Measurements from ENCODE around the gene SORCS3. TPM values are rescaled to one million over a fixed set of nuclear protein-coding genes. Genes with fewer than 3 reads are reported as not detected.

SORCS3 gene
- total RNA-seq, 1 donor from 2014 or later, result 1.00 TPM

DNA sequence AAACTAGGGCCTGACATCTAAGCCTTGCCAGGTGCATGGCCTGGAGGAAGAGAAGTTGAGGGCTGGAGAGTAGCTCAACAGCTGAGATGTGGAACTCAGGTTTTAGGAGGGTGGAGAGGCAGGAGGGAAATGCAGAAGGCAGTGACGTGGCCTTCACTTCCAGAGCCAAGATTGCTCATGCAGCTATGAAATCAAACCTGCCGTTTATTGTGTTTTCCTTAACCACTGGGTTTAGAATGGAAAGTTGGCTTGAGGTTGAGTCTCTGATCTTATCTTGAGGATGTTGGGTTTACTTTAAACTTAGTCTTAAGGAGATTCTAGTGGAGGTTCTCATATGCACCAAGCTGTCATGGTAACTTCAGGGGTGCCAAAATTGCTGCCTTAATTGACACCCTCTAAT, 178.6 kb downstream of the SORCS3 start:
- H3K4me3 ChIP-seq (ENCODE audit: insufficient read depth, low read depth, low read length), result no peak overlapping the region
- no peak overlapping the region for H3K27ac ChIP-seq (ENCODE audit: low read depth, low read length)
- no peak overlapping the region for H3K9ac ChIP-seq (ENCODE audit: low read length)
- no peaks in the 10 kb centered on the region for H4K20me1 ChIP-seq (ENCODE audit: insufficient read depth, low read length)
- no peaks in the 10 kb centered on the region for H3K4me1 ChIP-seq (ENCODE audit: insufficient read depth, low read length)
- H3K36me3 ChIP-seq (ENCODE audit: insufficient read depth, low read length), result no peaks in the 10 kb centered on the region
- no peak for FAIRE-seq
- Mint-ChIP-seq H3K27me3 (ENCODE audit: low read depth, unreplicated experiment) (peaks cover 14% of the 10 kb centered on the region), H3K4me1 (ENCODE audit: low read depth, unreplicated experiment) (peaks cover 6% of the 10 kb centered on the region), H3K27ac (ENCODE audit: unreplicated experiment) (no peak overlapping the region), H3K36me3 (ENCODE audit: low read depth, unreplicated experiment) (no peaks in the 10 kb centered on the region), H3K4me3 (ENCODE audit: unreplicated experiment) (no peak overlapping the region), H3K9me3 (ENCODE audit: unreplicated experiment) (no peaks in the 10 kb centered on the region)
- H3K79me2 ChIP-seq (ENCODE audit: insufficient read depth, low read length), result no peaks in the 10 kb centered on the region
- no peak for TF ChIP-seq EZH2 (IDR thresholded peaks at IDR 0.05; ENCODE audit: insufficient read depth, low read length)
- TF ChIP-seq, protein P1, sequence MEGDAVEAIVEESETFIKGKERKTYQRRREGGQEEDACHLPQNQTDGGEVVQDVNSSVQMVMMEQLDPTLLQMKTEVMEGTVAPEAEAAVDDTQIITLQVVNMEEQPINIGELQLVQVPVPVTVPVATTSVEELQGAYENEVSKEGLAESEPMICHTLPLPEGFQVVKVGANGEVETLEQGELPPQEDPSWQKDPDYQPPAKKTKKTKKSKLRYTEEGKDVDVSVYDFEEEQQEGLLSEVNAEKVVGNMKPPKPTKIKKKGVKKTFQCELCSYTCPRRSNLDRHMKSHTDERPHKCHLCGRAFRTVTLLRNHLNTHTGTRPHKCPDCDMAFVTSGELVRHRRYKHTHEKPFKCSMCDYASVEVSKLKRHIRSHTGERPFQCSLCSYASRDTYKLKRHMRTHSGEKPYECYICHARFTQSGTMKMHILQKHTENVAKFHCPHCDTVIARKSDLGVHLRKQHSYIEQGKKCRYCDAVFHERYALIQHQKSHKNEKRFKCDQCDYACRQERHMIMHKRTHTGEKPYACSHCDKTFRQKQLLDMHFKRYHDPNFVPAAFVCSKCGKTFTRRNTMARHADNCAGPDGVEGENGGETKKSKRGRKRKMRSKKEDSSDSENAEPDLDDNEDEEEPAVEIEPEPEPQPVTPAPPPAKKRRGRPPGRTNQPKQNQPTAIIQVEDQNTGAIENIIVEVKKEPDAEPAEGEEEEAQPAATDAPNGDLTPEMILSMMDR (IDR thresholded peaks at IDR 0.05; ENCODE audit: insufficient read depth, low read depth, low read length), result no peak
- no peak overlapping the region for H2AFZ ChIP-seq (ENCODE audit: low read depth, low read length)
- no peaks in the 10 kb centered on the region for H3K9me3 ChIP-seq (ENCODE audit: insufficient read depth, low read depth, low read length)
- H3K4me2 ChIP-seq (ENCODE audit: low read length), result no peak overlapping the region
- no peaks in the 10 kb centered on the region for H3K27me3 ChIP-seq (ENCODE audit: insufficient read depth, low read length)
- DNase-seq (ENCODE audit: low read depth), result no peak

GRCh38 chr10:104822088-104822487, 181.0 kb downstream of the SORCS3 start:
- Histone ChIP-seq H4K20me1 (ENCODE audit: insufficient read depth, low read length) (no peaks in the 10 kb centered on the region), H3K27ac (ENCODE audit: low read depth, low read length) (no peak overlapping the region), H3K9ac (ENCODE audit: low read length) (no peak overlapping the region), H3K4me3 (ENCODE audit: insufficient read depth, low read depth, low read length) (no peak overlapping the region), H3K4me1 (ENCODE audit: insufficient read depth, low read length) (no peaks in the 10 kb centered on the region), H3K27me3 (ENCODE audit: insufficient read depth, low read length) (no peaks in the 10 kb centered on the region), H3K36me3 (ENCODE audit: insufficient read depth, low read length) (no peaks in the 10 kb centered on the region), H2AFZ (ENCODE audit: low read depth, low read length) (no peak overlapping the region), H3K79me2 (ENCODE audit: insufficient read depth, low read length) (no peaks in the 10 kb centered on the region), H3K4me2 (ENCODE audit: low read length) (no peak overlapping the region), H3K9me3 (ENCODE audit: insufficient read depth, low read depth, low read length) (peaks cover 2% of the 10 kb centered on the region)
- Mint-ChIP-seq H3K9me3 (ENCODE audit: unreplicated experiment) (peaks cover 4% of the 10 kb centered on the region), H3K4me1 (ENCODE audit: low read depth, unreplicated experiment) (peaks cover 2% of the 10 kb centered on the region), H3K4me3 (ENCODE audit: unreplicated experiment) (no peak overlapping the region), H3K27ac (ENCODE audit: unreplicated experiment) (no peak overlapping the region), H3K36me3 (ENCODE audit: low read depth, unreplicated experiment) (no peaks in the 10 kb centered on the region), H3K27me3 (ENCODE audit: low read depth, unreplicated experiment) (peaks cover 25% of the 10 kb centered on the region)
- DNase-seq (ENCODE audit: low read depth) (no peak), FAIRE-seq (no peak)
- no peak for TF ChIP-seq EZH2 (IDR thresholded peaks at IDR 0.05; ENCODE audit: insufficient read depth, low read length)
- TF ChIP-seq, protein P1 (IDR thresholded peaks at IDR 0.05; ENCODE audit: insufficient read depth, low read depth, low read length), result no peak

DNA sequence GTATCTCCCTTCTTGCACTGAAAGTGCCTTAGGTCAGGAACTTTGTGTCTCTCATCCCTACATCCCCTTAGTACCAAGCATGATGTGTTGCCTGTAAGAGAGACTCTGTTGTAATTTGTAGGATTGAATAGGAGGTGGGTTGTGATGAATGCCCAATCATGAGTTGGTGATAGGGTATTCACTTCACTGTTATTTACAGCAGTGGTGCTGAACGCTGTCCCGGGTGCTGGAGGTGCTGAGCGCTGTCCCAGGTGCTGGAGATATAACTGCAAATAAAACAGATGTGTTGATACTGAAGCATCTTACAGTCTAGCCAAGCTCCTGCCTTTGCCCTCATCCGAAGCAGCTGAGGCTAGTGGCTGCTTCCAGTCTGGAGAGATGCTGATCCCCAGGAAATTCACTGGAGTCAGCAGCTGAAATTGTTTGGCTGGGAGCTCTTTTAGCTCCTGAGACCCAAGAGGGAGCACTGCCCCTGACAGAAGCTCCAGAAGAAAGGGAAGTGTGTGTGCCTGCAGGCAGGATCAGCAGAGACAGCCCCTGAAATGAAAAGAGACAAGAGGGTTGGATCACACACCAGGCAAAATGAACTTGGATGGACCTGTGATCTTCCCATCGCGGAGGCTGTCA, 183.4 kb downstream of the SORCS3 start:
- Mint-ChIP-seq H3K4me3 (ENCODE audit: unreplicated experiment) (no peak overlapping the region), H3K9me3 (ENCODE audit: unreplicated experiment) (peaks cover 15% of the 10 kb centered on the region), H3K27me3 (ENCODE audit: low read depth, unreplicated experiment) (peaks cover 35% of the 10 kb centered on the region), H3K27ac (ENCODE audit: unreplicated experiment) (no peak overlapping the region), H3K36me3 (ENCODE audit: low read depth, unreplicated experiment) (no peaks in the 10 kb centered on the region), H3K4me1 (ENCODE audit: low read depth, unreplicated experiment) (no peaks in the 10 kb centered on the region)
- Histone ChIP-seq H3K4me1 (ENCODE audit: insufficient read depth, low read length) (no peaks in the 10 kb centered on the region), H3K36me3 (ENCODE audit: insufficient read depth, low read length) (no peaks in the 10 kb centered on the region), H3K4me2 (ENCODE audit: low read length) (no peak overlapping the region), H4K20me1 (ENCODE audit: insufficient read depth, low read length) (no peaks in the 10 kb centered on the region), H2AFZ (ENCODE audit: low read depth, low read length) (no peak overlapping the region), H3K27ac (ENCODE audit: low read depth, low read length) (no peak overlapping the region), H3K79me2 (ENCODE audit: insufficient read depth, low read length) (no peaks in the 10 kb centered on the region), H3K27me3 (ENCODE audit: insufficient read depth, low read length) (no peaks in the 10 kb centered on the region), H3K9me3 (ENCODE audit: insufficient read depth, low read depth, low read length) (peaks cover 5% of the 10 kb centered on the region), H3K9ac (ENCODE audit: low read length) (no peak overlapping the region), H3K4me3 (ENCODE audit: insufficient read depth, low read depth, low read length) (no peak overlapping the region)
- FAIRE-seq (no peak), DNase-seq (ENCODE audit: low read depth) (peak; percentile 27)
- TF ChIP-seq EZH2 (IDR thresholded peaks at IDR 0.05; ENCODE audit: insufficient read depth, low read length), result no peak
- TF ChIP-seq, protein P1 (IDR thresholded peaks at IDR 0.05; ENCODE audit: insufficient read depth, low read depth, low read length), result no peak
